GM21717 (cell line): ENCODE data around the gene DPY19L3.
A peak's percentile ranks its signal among the peaks of the same experiment; 100 is the strongest.
"Not testable (repeated sequence)": the region's sequence is repeated elsewhere in the genome, so short reads cannot be mapped to it uniquely, and the experiment has no call there.

Experiments
- ATAC-seq: cut with Tn5 transposase; IDR thresholded peaks from one replicate; pipeline ENCODE4 v1.9.1; 2021; ENCODE audit warnings: mild to moderate bottlenecking, moderate library complexity; ENCODE audit not compliant: unreplicated experiment

DPY19L3 gene

GRCh38 chr19:32405431-32406160, at the start of gene DPY19L3:
DPY19L3 (plus strand) TSS chr19:32405770; CDS start chr19:32408254, 2,484 bp downstream.
- ATAC-seq, result peak; percentile 95

GRCh38 chr19:32357720-32358119, 47.9 kb upstream of the DPY19L3 start:
- ATAC-seq, result no peak

- ATAC-seq, result no peak
Observed at GRCh38 chr19:32358321-32358720, 47.2 kb upstream of the DPY19L3 start.

GRCh38 chr19:32359581-32359980, 46.0 kb upstream of the DPY19L3 start:
- no peak for ATAC-seq

GRCh38 chr19:32361574-32362317, 43.8 kb upstream of the DPY19L3 start:
- no peak for ATAC-seq

GRCh38 chr19:32362318-32362691, 43.3 kb upstream of the DPY19L3 start:
- no peak for ATAC-seq

GRCh38 chr19:32363175-32363574, 42.4 kb upstream of the DPY19L3 start:
- ATAC-seq, result no peak

- ATAC-seq, result no peak
Observed at GRCh38 chr19:32363632-32364031, 41.9 kb upstream of the DPY19L3 start.

- no peak for ATAC-seq
Observed at GRCh38 chr19:32364040-32364439, 41.5 kb upstream of the DPY19L3 start.

GRCh38 chr19:32367063-32367462, 38.5 kb upstream of the DPY19L3 start:
- no peak for ATAC-seq

- no peak for ATAC-seq
Observed at GRCh38 chr19:32367948-32368536, 37.5 kb upstream of the DPY19L3 start.

GRCh38 chr19:32368787-32369186, 36.8 kb upstream of the DPY19L3 start:
- ATAC-seq, result no peak

GRCh38 chr19:32372726-32373517, 32.6 kb upstream of the DPY19L3 start:
- no peak for ATAC-seq

- no peak for ATAC-seq
Observed at GRCh38 chr19:32373585-32374295, 31.8 kb upstream of the DPY19L3 start.

GRCh38 chr19:32374362-32374761, 31.2 kb upstream of the DPY19L3 start:
- ATAC-seq, result not testable (repeated sequence)

GRCh38 chr19:32377088-32377487, 28.5 kb upstream of the DPY19L3 start:
- not testable (repeated sequence) for ATAC-seq

- ATAC-seq, result no peak
Observed at GRCh38 chr19:32380269-32380668, 25.3 kb upstream of the DPY19L3 start.

- ATAC-seq, result no peak
Observed at GRCh38 chr19:32387701-32388392, 17.7 kb upstream of the DPY19L3 start.

- no peak for ATAC-seq
Observed at GRCh38 chr19:32388393-32388855, 17.1 kb upstream of the DPY19L3 start.

- ATAC-seq, result no peak
Observed at GRCh38 chr19:32392901-32393300, 12.7 kb upstream of the DPY19L3 start.
